HUES6 (cell line): Measurements from ENCODE around the gene IQGAP3.
"Not testable (repeated sequence)": the region's sequence is repeated elsewhere in the genome, so short reads cannot be mapped to it uniquely, and the experiment has no call there.

Source experiments
- H3K27ac ChIP-seq: 2 replicates; pipeline ENCODE4 v1.7.0; 2013; ENCODE audit warnings: low read depth, mild to moderate bottlenecking, low read length, inconsistent platforms
- H3K27me3 ChIP-seq: 2 replicates; pipeline ENCODE4 v1.6.1; 2013; ENCODE audit warnings: low read length; ENCODE audit not compliant: control insufficient read depth, insufficient read depth
- H3K36me3 ChIP-seq: 2 replicates; pipeline ENCODE4 v1.6.1; 2013; ENCODE audit warnings: low read length; ENCODE audit not compliant: control insufficient read depth, insufficient read depth
- H3K4me1 ChIP-seq: 2 replicates; pipeline ENCODE4 v1.6.1; 2013; ENCODE audit warnings: low read length; ENCODE audit not compliant: control insufficient read depth, insufficient read depth
- H3K4me3 ChIP-seq: 2 replicates; pipeline ENCODE4 v1.5.1; 2013; ENCODE audit warnings: low read depth, low read length
- H3K9ac ChIP-seq: one replicate; pipeline ENCODE4 v1.6.1; 2013; ENCODE audit warnings: mild to moderate bottlenecking, low read length
- H3K9me3 ChIP-seq: 2 replicates; pipeline ENCODE4 v1.6.1; 2013; ENCODE audit warnings: low read depth, low read length; ENCODE audit not compliant: control insufficient read depth, insufficient read depth

IQGAP3 gene

DNA sequence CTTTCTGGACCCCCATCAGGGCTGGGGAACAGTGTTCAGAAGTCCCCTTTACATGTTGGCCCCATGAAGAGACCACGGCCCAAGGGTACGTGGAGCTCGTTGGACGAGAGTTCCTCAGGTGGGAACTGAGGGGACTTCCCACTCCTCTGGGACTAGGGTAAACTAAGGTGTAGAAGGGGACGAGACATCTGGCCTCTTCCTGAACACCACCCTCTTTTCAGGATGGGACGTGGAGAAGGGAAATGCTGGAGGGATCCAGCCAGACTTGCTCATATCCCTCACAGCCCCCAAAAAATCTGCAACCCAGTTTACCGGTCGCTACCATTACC lies 21.3 kb upstream of the IQGAP3 start:
- no peaks in the 10 kb centered on the region for H3K27me3 ChIP-seq
- H3K9ac ChIP-seq, result no peak overlapping the region
- H3K4me3 ChIP-seq, result no peak overlapping the region
- H3K9me3 ChIP-seq, result no peaks in the 10 kb centered on the region
- peaks cover 9% of the 10 kb centered on the region for H3K4me1 ChIP-seq
- H3K36me3 ChIP-seq, result peaks cover 61% of the 10 kb centered on the region
- H3K27ac ChIP-seq, result no peak overlapping the region

GRCh38 chr1:156592910-156593660 lies 20.7 kb upstream of the IQGAP3 start:
- Histone ChIP-seq H3K4me3 (no peak overlapping the region), H3K27me3 (no peaks in the 10 kb centered on the region), H3K9ac (no peak overlapping the region), H3K36me3 (peaks cover 56% of the 10 kb centered on the region), H3K27ac (no peak overlapping the region), H3K4me1 (peaks cover 9% of the 10 kb centered on the region), H3K9me3 (no peaks in the 10 kb centered on the region)

GRCh38 chr1:156592158-156592909 lies 20.0 kb upstream of the IQGAP3 start:
- Histone ChIP-seq H3K9ac (peak overlapping the region; percentile 83), H3K27me3 (no peaks in the 10 kb centered on the region), H3K4me1 (peaks cover 9% of the 10 kb centered on the region), H3K4me3 (peak overlapping the region; percentile 70), H3K27ac (0 out of 2 replicates have a peak overlapping the region, but pooled peaks have one; percentile 36), H3K36me3 (peaks cover 48% of the 10 kb centered on the region), H3K9me3 (no peaks in the 10 kb centered on the region)

GRCh38 chr1:156591432-156592157 lies 19.2 kb upstream of the IQGAP3 start, which contains the start of gene NAXE:
TSS of gene NAXE (plus strand) at chr1:156591776. CDS start at chr1:156591805, 29 bp downstream.
- peak within 1 kb of the TSS; percentile 83 for H3K9ac ChIP-seq
- peaks cover 9% of the 10 kb centered on the region for H3K4me1 ChIP-seq
- no peaks in the 10 kb centered on the region for H3K9me3 ChIP-seq
- H3K27ac ChIP-seq, result 0 out of 2 replicates have a peak within 1 kb of the TSS, but pooled peaks have one; percentile 36
- H3K36me3 ChIP-seq, result peaks cover 41% of the 10 kb centered on the region
- H3K27me3 ChIP-seq, result no peaks in the 10 kb centered on the region
- peak within 1 kb of the TSS; percentile 70 for H3K4me3 ChIP-seq

DNA sequence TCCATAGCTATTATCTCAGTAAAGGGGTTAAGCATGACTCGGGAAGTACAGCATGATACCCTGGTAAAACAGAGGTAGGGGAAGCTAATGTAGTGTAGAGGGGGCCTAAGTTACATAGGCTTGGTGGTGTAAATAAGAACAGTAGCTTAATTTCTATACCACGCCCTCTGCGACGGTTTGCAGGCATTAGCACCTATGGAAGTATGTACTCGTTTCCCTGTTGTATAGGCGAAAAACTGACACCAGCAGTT lies 18.7 kb upstream of the IQGAP3 start:
- no peaks in the 10 kb centered on the region for H3K27me3 ChIP-seq
- peak overlapping the region; percentile 70 for H3K4me3 ChIP-seq
- peaks cover 36% of the 10 kb centered on the region for H3K36me3 ChIP-seq
- H3K9ac ChIP-seq, result peak overlapping the region; percentile 83
- no peak overlapping the region for H3K27ac ChIP-seq
- H3K9me3 ChIP-seq, result no peaks in the 10 kb centered on the region
- H3K4me1 ChIP-seq, result peaks cover 9% of the 10 kb centered on the region

GRCh38 chr1:156590326-156591180 lies 18.2 kb upstream of the IQGAP3 start:
- Histone ChIP-seq H3K9me3 (no peaks in the 10 kb centered on the region), H3K27ac (no peak overlapping the region), H3K9ac (peak overlapping the region; percentile 83), H3K36me3 (peaks cover 30% of the 10 kb centered on the region), H3K27me3 (no peaks in the 10 kb centered on the region), H3K4me1 (peaks cover 9% of the 10 kb centered on the region), H3K4me3 (peak overlapping the region; percentile 70)

GRCh38 chr1:156589546-156589945 lies 17.2 kb upstream of the IQGAP3 start:
- no peaks in the 10 kb centered on the region for H3K27me3 ChIP-seq
- H3K4me1 ChIP-seq, result peaks cover 16% of the 10 kb centered on the region
- H3K27ac ChIP-seq, result no peak overlapping the region
- H3K4me3 ChIP-seq, result no peak overlapping the region
- H3K36me3 ChIP-seq, result peaks cover 20% of the 10 kb centered on the region
- H3K9ac ChIP-seq, result no peak overlapping the region
- H3K9me3 ChIP-seq, result no peaks in the 10 kb centered on the region

DNA sequence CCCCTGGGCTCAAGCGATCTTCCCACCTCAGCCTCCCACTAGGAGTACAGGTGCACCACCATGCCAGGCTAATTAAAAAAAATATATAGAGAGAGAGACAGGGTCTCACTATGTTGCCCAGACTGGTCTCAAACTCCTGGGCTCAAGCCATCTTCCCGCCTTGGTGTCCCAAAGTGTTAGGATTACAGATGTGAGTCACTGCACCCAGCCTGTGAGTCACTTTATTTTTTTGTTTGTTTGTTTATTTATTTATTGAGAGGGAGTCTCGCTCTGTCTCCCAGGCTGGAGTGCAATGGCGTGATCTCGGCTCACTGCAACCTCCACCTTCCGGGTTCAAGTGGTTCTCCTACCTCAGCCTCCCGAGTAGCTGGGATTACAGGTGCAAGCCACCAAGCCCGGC lies 15.6 kb upstream of the IQGAP3 start:
- not testable (repeated sequence) for H3K36me3 ChIP-seq, H3K27me3 ChIP-seq, H3K9me3 ChIP-seq, H3K4me3 ChIP-seq, H3K27ac ChIP-seq, H3K9ac ChIP-seq
- H3K4me1 ChIP-seq, result peaks cover 19% of the 10 kb centered on the region

GRCh38 chr1:156586892-156587477 lies 14.6 kb upstream of the IQGAP3 start:
- no peaks in the 10 kb centered on the region for H3K27me3 ChIP-seq
- no peak overlapping the region for H3K27ac ChIP-seq
- no peaks in the 10 kb centered on the region for H3K36me3 ChIP-seq
- peaks cover 19% of the 10 kb centered on the region for H3K4me1 ChIP-seq
- no peaks in the 10 kb centered on the region for H3K9me3 ChIP-seq
- no peak overlapping the region for H3K4me3 ChIP-seq
- no peak overlapping the region for H3K9ac ChIP-seq

DNA sequence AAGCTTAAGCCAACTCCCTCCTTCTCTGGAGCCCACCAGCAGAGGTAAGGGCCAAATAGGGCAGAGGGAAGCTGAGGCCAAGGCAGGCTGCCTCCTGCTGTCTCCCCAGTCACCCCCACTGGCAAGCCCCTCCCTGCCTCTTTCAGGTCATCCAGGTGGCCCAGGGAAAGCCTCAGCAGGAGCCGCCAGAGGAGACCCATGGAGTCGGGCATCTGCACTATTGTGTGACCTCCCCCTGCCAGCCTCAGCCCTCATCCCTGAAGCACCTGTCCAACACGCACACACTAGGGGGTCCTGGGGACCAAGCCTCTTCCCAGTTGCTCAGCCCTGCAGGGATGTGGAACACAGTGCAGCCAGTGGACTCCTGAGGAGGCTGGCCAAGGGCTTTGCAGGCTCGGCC lies 14.0 kb upstream of the IQGAP3 start:
- Histone ChIP-seq H3K27ac (no peak overlapping the region), H3K4me1 (peaks cover 18% of the 10 kb centered on the region), H3K27me3 (no peaks in the 10 kb centered on the region), H3K9me3 (no peaks in the 10 kb centered on the region), H3K4me3 (no peak overlapping the region), H3K9ac (no peak overlapping the region), H3K36me3 (no peaks in the 10 kb centered on the region)
